Measurements from ENCODE around the gene KRT81.
A peak's percentile ranks its signal among the peaks of the same experiment; 100 is the strongest.
"Not testable (repeated sequence)": the region's sequence is repeated elsewhere in the genome, so short reads cannot be mapped to it uniquely, and the experiment has no call there.

KRT81 gene

DNA sequence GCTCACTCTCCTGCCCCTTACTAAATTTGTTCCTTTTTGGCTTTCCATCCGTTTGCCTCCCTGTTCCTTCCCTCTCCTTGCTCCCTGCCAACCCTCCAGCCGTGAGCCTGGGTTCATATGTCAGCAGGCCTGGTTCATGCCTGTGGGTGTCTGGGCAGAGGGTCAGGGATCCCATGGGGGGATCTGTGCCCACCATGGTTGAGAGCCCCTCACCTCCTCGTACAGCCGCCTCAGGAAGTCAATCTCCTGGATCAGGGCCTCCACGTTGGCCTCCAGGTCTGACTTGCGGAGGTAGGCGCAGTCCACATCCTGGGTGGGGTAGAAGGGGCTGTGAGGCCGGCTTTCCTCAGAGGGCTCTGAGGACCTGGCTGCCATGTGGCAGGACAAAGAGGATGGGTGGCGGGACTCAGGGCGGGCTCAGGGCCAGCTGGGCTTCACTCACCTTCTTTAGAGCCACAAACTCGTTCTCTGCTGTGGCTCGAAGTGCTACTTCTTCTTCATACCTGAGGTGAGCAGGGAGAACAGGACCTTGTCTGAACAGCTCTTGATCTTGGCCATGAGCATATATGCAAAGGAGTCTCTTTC, 26.2 kb upstream of the KRT81 start:
- no peak for DNase-seq

DNA sequence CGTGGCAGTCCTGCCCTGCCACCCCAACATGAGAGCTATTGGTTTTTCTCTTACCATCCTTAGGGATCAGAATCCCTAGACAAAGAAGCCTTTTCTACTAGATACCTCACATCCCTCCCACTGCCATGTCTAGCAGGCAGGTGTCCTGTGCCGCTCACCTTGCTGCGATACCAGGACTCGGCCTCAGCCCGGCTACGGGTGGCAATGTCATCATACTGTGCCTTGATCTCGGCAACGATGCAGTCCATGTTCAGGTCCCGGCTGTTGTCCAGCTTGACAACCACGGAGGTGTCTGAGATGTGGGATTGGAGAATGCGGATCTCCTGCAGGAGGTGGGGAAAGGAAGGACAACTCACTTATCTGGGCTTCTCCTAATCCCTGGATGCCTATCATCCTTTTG, 25.4 kb upstream of the KRT81 start:
- DNase-seq = no peak

DNA sequence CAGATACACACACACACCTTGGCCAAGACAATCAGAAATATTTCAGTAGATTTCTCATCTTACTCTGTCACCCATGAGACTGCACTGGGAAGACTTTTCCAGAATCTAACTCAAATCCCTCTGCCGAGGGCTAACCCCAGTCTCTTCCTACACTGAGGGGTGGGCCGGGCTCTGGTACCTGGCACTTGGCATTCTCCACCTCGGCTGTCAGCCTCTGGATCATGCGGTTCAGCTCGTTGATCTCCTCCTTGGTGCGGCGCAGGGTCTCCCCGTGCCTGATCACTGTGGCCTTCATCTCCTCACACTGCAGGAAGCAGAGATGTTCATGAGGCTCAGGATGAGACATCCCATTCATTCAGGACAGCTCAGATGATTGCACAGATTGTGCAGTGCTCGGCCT, 25.0 kb upstream of the KRT81 start:
- no peak for DNase-seq

DNA sequence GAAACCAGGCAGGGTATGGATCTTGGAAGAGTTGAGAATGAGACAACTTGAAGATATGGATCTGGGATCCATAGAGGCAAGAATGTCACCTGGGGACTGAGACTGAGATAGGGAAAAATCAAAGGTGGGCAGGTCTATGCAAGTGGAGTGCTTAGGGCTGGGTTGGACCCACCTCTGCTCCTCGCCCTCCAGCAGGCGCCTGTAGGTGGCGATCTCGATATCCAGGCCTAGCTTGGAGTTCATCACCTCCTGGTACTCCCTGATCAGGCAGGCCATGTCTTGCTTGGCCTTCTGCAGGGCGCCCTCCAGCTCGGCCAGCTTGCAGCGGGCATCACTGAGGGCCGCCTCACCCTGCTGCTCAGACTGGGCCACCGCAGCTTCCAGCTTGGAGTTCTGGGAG, 24.4 kb upstream of the KRT81 start:
- DNase-seq = not testable (repeated sequence)

DNA sequence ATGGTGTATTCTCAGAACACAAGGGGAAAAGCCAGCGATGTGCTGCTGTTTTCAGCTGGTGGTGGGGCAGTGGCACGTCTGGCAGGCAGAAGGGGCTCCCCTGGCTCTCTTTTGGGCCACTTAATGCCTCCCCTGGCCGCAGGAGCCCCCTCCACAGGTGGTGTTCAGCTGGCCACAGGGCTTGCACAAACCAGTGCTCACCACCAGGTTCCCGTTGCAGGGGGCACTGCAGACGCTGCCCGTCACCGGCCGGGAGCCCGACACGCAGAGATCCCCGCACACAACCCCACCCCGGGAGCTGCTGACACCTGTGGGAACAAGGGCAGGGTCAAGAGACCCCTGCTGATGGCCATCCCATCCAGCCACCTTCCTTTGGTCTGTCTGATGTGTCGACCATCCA, 23.2 kb upstream of the KRT81 start:
- no peak for DNase-seq

DNA sequence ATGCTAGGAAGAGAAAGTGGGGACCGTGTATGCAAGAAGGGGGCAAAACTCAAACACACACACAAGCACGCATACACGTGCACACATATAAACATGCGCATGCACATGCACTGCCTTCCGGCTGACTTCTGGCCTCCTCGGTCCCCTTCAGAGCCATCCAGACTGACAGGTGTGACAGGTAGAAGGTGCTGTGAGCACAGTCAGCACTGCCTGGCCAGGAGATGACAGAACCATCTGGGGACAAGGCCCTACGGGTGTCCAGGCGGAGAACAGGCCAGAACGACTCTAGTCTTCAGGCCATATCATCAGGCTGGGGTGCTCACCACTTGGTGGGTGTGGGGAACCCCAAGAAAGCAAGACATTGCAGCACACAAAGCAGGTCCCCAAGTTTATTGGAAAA, 22.6 kb upstream of the KRT81 start:
- no peak for DNase-seq

DNA sequence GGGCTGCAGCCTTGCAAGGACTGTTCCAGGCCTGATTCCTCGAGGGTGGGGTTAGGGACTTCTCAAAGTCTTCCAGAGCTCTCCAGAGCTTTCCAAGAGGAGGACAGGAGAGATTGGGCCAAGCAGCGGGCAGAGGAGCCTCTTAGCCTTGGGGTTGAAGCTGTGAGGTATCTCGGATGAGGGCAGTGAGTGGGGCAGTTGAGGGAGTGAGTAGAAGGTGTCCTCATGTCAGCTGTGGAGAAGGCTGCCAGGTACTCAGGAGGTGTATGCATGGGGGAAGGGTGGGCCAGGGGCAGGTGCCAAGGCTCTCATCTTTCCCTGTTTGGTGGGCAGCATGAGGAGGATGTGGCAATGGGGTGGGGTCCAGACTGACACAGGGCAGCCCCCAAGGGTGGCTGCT, 22.1 kb upstream of the KRT81 start:
- no peak for DNase-seq

DNA sequence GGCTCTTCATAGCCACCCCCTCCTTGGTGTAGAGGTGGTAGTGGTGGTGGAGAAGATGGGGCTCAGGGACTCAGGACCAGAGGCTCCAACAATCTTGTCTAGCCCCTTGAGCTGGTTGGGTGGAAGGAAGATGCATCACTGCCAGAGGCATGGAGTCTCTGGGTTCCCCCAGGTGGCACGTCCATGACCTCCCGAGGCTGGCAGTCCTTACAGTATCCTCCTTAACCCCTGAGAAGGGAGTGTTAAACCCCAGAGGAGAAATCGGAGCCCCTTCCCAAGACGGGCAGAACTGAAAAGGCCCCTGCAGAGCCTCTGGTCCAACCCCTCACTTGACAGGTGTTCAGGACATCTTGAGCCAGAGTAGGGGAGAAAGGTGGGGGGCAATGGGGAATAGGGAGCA, 20.8 kb upstream of the KRT81 start:
- no peak for DNase-seq

DNA sequence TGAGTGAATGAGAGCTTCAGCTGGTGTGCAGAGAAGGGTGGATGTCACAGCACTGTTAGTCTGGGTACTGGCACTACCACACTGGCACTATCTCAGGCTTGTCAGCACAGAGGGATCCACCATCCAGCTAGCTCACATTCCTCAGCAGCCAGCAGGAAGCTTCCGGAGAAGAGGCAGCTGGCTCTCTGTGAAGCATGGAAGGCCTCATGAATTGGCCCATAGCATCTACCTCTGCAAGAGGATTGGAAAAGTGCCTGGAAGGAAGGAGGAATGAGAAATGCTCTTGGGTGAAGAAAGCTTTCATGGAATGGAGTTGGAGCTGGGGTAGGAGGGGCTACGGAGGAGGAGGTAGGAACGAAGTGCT, 19.9 kb upstream of the KRT81 start:
- no peak for DNase-seq

DNA sequence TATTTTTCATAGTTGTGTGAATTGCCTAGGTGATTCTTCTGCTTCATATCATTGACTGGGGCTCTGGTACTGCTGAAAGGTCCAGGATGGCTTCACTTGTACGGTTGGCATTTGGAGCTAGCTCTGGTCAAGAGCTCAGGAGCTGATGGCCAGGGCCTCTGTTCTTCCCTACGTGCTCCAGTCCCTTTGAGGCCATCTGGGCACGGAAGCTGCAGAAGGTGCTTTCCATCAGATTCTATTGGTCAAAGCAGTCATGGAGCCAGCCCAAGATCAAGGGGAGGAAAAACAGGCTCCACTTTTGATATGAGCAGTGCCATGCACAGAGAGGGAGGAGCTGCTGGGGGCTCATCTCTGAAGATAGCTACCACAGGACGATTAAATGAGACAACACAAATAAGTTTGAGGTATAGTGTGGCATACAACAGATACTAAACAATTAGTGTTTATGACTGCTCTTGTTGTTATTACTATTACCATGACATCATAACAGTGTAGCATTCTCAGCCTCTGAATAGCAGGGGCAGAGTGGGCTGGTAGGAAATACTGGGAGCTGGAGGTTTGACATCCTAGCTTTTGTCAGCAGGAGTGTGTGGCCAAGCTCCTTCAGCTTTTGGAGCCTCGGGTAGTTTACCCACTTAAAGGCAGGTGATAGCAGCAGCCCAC, 19.4 kb upstream of the KRT81 start:
- no peak for DNase-seq

DNA sequence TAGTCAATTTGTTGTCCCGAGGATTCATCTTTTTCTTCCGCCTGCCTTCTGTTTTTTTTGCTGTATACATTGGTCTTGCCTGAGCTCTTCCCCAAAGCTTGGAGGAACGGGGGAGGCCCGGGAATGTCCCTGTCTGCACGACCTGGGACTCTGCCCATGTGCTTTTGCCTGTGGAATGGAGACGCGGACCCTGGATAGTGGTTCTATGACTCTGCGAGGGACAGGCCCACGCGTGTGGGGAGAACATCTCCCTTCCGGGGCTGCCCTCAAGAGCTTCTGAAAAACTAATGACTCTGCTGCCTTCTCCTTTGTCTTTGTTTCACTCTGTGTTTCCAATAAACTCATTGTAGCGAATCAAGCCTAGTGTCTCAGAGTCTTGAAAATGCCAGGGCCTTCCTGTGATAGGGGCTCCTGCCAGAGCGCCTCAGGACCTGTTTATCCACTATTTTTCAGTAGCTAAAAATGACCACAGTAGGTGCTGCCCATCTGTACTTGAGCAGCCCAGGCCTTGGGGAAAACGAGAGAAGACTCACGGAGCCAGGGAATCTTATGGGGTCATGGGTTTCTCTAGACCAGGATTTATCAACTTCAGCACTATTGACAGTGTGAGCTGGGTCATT, 17.6 kb upstream of the KRT81 start:
- DNase-seq = no peak

DNA sequence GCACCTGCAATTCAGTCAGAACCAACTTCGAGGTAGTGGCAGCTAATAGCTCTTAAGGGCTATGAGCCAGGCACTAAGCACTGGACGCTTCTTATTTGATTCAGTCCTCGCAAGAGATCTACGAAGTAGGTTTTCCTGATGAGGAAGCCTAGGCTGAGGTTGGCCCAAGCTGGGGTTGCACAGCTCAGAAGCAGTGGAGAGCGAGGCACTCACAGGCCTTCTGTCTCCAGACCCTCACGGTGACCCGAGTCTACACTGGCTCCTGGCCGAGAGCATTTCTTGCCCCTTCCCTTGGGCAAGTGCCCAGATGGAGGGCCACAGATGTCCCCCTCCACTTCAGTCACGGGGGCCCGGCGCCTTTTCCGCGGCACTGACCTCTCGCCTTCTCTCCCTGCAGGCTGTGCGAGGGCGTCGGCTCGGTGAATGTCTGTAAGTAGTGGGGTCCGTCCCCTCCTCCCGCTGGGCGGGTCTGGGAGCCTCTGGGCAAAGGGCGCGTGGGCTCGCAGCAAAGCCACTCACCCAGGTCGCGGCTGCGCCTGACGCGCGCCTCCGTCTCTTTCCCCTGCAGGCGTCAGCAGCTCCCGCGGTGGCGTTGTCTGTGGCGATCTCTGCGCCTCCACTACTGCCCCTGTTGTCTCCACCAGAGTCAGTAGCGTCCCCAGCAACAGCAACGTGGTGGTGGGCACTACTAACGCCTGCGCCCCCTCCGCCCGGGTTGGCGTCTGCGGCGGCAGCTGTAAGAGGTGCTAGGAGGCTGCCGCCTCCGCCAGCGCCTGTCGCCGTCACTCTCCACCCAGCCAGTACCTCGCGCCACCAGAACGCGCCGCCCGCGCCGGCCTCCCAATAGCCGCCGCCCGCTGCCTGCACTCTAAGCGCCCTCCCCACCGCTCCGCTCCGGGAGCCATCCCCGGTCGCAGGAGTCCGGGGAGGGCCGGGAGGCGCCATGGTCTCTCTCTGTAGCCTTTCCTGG, 16.8 kb upstream of the KRT81 start:
- DNase-seq = peak; percentile 33

DNA sequence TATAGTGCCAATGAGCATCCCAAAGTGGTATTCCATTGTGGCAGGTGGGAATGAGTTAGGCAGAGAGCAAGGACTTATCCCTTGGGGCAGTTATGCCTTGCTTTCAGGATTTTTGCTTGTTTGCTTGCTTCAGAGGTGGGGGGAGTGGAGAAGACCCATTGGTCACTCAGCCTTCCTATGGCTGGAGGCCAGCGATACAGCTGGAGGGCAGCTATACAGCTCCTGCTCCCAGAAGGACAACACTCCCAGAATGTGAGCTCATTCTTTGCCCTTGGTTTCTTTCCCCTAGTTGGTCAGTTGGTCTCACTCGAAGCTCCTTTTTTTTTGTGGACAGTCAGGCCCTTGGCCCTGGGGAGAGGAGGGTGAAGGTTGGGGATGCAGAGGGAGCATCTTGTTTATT, 15.4 kb upstream of the KRT81 start:
- DNase-seq = no peak

DNA sequence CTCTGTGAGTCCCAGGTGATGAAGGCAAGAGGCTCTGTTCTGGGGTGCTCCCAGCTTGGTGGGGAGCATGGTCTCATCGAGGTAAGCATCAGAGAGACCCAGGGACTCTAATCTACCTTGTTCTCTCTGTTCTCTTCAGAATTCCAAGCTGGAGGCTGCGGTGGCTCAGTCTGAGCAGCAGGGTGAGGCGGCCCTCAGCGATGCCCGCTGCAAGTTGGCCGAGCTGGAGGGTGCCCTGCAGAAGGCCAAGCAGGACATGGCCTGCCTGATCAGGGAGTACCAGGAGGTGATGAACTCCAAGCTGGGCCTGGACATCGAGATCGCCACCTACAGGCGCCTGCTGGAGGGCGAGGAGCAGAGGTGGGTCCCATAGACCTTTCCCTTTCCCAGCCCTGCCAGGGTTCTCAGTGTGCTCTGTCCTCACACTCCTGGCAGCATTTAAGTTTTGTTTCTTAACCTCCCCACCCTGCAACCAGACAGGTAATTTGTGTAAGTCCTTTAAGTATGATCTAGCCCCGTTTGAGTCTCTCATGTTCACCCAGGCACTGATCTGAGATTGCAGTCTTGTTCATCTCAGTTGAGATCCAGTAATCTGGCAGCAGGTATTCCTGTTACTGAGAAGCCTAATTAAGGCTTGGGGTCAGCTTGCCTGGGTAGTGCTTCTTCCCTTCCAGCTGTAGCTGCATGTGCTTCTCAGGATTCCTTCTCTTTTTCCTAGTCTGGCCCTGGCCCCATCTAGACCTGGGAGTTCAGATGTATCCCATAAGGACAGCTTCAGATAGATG, 14.8 kb upstream of the KRT81 start:
- no peak for DNase-seq

DNA sequence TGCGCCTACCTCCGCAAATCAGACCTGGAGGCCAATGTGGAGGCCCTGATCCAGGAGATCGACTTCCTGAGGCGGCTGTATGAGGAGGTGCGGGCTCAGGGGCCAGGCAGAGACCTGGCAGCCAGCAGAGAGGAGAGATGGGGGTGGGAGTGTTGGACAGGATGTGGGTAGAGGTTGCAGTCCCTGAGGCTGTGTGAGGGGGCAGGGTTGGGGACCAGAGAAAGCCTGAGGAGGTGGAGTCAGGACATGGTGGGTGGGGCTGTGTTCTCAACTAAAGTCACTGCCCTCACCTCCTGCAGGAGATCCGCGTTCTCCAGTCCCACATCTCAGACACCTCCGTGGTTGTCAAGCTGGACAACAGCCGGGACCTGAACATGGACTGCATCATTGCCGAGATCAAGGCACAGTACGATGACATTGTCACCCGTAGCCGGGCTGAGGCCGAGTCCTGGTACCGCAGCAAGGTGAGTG, 13.6 kb upstream of the KRT81 start:
- DNase-seq = not testable (repeated sequence)

DNA sequence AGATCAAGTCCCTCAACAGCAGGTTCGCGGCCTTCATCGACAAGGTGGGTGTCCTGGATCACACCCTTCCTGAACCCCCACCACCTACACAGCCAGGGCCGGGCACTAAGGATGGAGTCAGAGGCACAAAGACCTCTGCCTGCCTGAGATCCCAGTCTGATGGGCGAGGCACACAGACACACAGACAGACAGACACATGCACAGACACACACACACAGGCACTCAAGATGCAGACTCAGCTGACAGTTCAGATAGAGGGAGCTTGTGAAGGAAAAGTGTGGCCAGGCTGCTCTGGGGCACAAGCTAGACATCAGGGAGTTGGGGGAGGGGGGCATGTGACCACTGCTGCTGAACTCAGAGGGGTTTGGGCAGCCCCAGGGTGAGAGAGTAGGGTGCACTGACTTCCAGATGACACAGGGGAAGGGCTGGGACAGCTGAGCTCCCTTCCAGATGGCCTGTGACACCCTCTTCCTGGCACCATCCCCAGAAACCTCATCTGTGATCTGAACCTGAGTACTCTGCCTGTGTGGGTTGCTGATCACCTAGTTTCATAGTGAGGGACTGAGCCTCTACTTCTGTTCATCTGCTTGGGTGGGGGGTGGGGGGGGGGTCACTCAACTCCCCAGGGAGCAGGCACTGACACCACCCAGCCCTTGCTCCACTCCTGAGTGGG, 11.0 kb upstream of the KRT81 start:
- DNase-seq = not testable (repeated sequence)

DNA sequence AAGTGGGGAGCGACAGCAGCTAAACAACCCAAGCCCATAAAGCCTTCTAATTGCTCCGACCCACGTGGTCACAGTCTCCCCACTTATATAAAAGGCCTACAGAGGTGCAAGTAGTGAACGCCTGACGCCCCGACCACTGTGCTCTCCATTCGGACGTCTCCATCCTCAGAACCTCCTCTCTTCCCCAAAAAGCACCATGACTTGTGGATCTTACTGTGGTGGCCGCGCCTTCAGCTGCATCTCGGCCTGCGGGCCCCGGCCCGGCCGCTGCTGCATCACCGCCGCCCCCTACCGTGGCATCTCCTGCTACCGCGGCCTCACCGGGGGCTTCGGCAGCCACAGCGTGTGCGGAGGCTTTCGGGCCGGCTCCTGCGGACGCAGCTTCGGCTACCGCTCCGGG, 10.4 kb upstream of the KRT81 start:
- not testable (repeated sequence) for DNase-seq

DNA sequence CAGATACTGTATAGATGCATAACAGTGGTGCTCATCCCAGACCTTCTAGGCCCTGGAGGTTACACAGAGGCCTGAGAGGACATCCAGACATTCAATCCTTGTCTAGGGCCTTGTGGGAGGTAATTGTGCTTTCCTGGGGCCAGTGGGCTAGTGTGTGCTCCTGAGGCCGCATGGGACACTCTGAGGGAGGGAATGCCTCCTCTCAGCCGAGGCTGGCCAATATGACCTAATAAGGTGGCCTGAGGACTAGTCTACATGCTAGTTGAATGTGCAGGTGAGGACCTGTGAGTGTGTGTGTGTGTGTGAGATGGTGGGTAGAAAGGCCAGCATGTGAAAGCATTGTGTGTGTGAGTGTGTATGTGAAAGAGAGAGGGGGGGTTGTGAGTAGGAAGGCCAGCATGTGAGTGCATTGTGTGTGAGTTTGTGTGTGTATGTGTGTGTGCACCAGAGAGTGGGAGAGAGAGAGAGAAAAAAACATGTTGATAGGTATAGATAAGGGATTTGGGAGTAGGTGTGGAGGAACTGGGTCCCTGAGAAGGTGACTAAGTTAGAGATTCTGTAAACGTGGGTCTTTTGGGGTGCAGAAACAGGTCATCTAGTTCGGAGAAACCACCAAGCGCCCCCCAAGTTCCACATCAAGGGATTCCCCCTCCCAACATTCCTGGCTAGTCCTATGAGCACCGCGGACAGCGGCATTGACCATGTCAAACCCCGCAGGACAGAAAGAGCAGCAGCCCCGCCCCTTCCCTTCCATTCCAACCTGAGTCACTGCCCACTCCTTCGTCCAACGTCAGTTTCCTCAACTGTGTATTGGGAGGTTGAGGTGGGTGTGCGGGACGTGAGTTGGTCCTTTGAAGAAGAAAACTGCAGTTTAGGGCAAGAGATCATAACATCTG, 9.7 kb upstream of the KRT81 start:
- DNase-seq = no peak

DNA sequence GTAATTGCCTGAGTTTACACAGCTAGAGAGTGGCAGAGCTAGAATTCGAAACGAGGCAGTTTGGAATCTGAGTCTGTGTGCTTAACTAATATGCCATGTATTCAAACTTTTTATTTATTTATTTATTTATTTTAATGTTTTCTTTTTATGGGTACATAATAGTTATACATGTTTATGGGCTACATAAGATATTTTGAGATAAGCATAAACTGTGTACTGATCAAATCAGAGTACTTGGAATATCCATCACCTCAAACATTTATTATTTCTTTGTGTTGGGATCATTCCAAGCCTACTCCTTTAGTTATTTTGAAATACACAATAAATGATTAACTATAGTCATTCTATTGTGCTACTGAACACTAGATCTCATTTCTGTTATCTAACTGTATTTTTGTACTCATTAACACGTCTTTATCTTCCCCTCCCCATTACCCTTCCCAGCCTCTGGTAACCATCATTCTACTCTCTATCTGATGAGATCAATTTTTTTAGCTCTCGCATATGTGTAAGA, 7.4 kb upstream of the KRT81 start:
- no peak for DNase-seq

DNA sequence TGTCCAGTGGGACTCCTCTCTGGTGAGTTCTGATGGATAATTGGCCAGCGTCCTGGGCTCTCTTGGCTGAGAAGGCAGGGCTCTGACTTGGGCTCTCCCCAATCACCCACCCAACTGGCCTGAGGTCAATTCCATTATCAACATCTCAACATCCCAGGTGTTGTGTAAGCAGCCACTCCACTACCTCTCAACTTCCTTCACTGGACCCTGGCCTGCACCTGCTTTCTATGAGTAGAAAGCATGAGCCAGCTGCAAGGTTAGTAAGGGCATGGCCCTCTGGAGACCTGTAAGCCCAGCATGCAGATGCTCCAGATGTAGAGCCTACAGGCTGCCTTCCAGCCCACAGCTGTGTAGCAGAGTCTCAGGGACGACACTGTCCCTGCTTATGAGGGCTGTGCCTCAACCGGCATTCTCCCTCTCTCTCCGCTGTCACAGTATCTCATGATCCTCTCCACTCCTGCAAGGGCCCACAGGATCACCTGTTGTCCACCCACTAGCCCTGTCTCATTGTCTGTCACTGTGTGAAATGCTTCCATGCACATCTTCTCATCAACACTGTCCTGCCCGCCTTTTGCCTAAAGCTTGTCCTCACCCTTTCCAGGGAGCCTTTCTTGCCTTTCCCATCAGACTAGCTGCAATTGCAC, 5.4 kb upstream of the KRT81 start:
- no peak for DNase-seq
